Measurements from ENCODE around the gene RTN3.
"Not testable (repeated sequence)": the region's sequence is repeated elsewhere in the genome, so short reads cannot be mapped to it uniquely, and the experiment has no call there.

The RTN3 gene

DNA sequence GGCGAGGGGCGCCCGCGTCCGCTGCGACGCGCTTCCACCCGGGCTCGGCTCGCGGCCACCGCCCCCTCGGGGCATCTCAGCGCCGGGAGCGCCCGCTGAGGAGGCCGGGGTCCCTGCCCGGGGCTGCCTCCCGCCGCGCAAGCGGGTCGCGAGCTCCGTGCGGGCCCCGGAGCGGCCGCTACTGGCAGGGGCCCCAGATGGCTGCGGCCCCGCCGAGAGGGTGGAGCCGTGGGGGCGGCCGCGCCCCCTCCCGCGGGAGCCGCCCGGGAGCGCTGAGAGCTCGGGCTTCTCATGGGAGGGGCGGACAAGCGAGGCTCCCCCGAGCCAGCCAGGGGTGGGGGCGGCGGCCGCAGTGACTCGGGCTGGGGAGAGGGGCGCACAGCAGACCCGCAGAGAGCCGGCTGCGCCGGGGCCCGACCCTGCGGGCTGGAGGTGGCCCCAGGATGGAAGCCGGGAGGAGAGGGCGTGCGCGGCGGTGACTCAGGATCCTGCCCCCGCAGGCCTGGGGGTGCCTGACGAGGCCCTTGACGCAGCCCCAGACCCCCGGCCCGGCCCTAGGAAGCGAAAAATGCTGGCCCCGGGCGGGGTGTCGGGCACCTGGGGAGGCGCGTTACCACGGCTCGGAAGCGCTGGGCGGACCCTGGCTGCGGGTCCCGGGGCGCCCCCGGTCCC is 87.9 kb downstream of the RTN3 start:
- no peak for DNase-seq

DNA sequence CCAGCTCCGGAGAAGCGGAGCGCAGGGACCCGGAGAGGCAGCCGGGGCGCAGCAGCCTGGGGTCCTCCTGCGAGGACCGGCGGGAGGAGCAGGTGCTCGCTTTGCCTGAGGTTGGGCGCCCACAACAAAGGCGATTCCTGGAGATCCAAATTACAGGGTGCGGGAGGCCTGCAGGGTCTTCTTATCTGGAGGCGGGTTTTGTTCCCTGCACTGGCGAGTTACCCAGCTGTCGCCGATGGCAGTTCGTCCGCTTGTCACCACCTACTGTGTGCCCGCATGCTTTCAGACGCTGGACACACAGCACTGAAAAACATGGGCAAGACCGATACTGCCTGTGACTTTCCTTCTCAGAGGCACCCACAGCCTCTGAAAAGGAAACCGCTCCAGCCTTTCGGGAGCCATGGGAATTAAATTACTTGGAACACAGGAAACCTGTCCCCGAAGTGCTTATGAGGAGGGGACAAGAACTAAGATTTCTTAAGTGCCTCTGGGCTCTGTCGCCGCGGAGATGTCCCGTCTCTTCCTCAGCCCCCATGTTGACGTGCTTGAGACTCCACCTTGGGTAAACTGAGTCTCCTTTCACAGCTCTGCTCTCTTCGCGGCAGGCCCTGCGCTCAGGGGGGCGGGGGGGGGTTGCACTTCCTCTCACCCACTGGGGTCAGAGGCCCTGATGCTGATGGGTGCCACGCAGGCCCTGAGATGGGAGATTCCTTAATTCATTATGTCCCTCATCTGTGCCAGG is 88.6 kb downstream of the RTN3 start:
- DNase-seq: no peak

DNA sequence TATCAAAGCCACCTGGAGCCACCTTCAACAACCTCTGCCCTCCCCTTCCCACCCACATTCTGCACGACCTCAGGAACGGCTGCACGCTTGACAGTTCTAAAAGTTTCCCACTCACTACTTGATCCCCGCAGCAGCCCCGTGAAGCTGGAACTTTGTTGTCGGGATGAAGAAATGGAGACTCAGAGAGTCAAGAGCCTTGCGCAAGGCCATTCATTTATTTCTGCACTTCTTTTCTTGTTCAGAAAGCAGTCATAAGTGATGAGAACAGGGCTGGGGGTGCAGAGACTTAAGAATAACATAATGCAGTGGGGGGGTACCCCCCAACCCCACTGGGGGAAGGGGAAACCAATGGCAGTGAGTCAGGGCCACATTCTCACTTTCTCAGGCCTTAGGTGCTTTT is 89.5 kb downstream of the RTN3 start:
- DNase-seq: no peak

- not testable (repeated sequence) for DNase-seq
Measured at GRCh38 chr11:63771741-63772318, 90.5 kb downstream of the RTN3 start.

DNA sequence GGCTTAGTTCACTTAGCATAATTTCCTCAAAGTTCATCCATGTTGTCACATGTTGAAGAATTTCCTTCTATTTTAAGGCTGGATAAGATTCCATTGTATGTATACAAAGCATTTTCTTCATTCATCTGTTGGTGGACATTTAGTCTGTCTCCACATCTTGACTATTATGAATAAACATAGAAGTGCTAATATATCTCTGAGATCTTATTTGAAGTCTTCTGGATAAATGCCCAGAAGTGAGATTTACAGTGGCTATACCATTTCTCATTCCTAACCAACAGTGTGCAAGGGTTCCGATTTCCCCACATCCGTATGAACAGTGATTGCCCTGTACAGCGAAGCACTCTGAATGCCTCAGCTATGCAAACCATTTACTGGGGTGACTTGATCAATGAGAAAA is 93.9 kb downstream of the RTN3 start:
- DNase-seq: no peak

- no peak for DNase-seq
Measured at GRCh38 chr11:63779039-63779438, 97.7 kb downstream of the RTN3 start.

DNA sequence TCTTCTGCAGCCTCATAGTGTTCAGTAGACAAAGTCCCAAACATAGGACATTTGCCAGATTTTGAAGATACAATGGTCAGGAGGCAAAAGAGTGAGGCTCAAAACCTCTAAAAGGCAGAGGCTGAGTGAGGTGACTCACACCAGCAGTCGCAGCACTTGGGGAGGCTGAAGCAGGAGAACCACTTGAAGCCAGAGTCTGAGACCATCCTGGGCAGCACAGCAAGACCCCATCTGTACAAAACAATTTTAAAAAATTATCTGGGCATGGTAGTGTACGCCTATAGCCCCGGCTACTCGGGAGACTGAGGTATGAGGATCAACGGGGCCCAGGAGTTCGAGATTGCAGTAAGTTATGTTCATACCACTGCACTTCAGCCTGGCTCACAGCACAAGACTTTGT is 101.4 kb downstream of the RTN3 start:
- no peak for DNase-seq

GRCh38 chr11:63783925-63784592 is 102.8 kb downstream of the RTN3 start:
- no peak for DNase-seq

GRCh38 chr11:63785823-63786222 is 104.5 kb downstream of the RTN3 start:
- no peak for DNase-seq

- no peak for DNase-seq
Measured at GRCh38 chr11:63791495-63792167, 110.3 kb downstream of the RTN3 start.

DNA sequence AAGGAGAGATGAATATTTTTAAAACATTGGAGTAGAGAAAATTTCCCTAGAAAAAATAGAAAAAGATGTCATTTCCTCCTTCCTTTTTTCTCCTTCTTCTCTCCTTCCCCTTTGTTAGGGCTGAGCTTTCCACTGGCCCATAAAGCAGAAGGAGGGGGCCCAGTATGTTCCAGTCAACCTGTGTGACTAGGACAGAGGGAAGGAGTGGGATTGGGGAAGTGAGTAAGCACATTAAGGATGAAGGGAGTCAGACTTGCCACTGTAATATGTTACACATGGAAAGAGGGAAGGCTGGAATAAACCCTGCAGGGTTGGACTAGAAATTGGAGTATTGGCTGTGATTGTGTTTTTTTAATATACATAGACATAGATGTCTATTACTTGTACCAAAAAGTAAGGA is 111.9 kb downstream of the RTN3 start:
- no peak for DNase-seq

GRCh38 chr11:63795066-63795465 is 113.8 kb downstream of the RTN3 start:
- no peak for DNase-seq

- DNase-seq: no peak
Measured at GRCh38 chr11:63800921-63801320, 119.6 kb downstream of the RTN3 start.

GRCh38 chr11:63802637-63803414 is 121.5 kb downstream of the RTN3 start:
- DNase-seq: no peak

DNA sequence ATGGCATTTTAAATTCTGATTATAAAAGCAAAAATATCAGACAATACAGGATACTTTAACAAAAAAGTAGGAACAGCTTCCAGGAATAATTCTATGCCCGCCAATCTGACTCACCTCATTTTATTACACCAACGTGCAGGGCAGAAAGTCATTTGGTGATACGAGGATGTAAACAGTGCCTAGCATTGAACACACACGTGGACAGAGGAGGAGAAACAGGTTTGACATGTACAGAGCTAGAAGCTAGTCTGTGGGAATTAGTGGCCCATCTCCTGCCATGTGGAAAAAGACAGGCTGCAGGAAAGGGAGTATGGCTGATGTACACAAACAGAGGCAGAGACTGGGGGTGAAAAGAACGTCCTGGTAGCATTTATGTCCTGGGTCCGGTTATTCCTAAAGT is 123.0 kb downstream of the RTN3 start:
- no peak for DNase-seq

DNA sequence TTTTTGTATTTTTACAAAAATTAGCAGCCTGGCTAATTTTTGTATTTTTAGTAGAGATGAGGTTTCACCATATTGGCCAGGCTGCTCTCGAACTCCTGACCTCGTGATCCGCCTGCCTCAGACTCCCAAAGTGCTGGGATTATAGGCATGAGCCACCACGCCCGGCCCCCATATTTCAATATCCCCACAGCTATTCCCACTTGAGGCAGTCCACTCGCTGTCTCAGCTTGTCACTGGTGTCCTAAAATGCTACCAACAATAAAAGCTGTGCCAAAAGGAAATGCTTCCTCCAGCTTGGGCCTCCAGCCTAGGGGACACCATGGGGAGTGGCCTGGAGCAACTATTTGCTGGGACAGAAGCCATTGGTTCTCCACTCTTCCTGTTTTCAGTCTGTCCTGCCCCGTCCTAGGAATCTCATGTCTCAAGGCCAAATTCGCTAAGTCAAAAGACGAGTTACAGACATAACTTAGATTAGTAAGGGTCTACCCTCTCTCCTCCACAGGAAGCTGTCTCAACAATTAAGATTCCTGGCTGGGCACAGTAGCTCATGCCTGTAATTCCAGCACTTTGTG is 124.6 kb downstream of the RTN3 start:
- no peak for DNase-seq
